ENCODE measurements around the gene HSF2BP. TPM values are rescaled to one million over a fixed set of nuclear protein-coding genes. Genes with fewer than 3 reads are reported as not detected.
"Not testable (repeated sequence)": the region's sequence is repeated elsewhere in the genome, so short reads cannot be mapped to it uniquely, and the experiment has no call there.

Gene HSF2BP
- total RNA-seq, 2 experiments from 2014 or later, result 0.21 to 0.47 TPM

GRCh38 chr21:43602266-43603232, 56.7 kb downstream of the HSF2BP start:
- no peak overlapping the region for H3K27ac Mint-ChIP-seq
- DNase-seq (no peak), ATAC-seq (no peak)
- peaks cover 4% of the 10 kb centered on the region for H3K27me3 Mint-ChIP-seq
- H3K9me3 Mint-ChIP-seq (ENCODE audit: low read depth), result no peaks in the 10 kb centered on the region
- CTCF ChIA-PET, result interaction anchor here (1.0 to 1.2 kb wide), 2 partner anchors 43 to 54 kb away, joined by 3 read pairs; no protein-coding TSS in a partner anchor
- no peak overlapping the region for H3K4me3 Mint-ChIP-seq
- H3K4me1 Mint-ChIP-seq, result peaks cover 16% of the 10 kb centered on the region
- H3K36me3 Mint-ChIP-seq, result no peaks in the 10 kb centered on the region

GRCh38 chr21:43600642-43601402, 58.5 kb downstream of the HSF2BP start:
- ATAC-seq (no peak), DNase-seq (no peak)
- Mint-ChIP-seq H3K27me3 (peaks cover 2% of the 10 kb centered on the region), H3K4me3 (no peak overlapping the region), H3K36me3 (no peaks in the 10 kb centered on the region), H3K4me1 (peaks cover 16% of the 10 kb centered on the region), H3K9me3 (ENCODE audit: low read depth) (no peaks in the 10 kb centered on the region), H3K27ac (no peak overlapping the region)
- CTCF ChIA-PET, result no interaction called here

GRCh38 chr21:43599728-43600127, 59.6 kb downstream of the HSF2BP start:
- no peaks in the 10 kb centered on the region for H3K9me3 Mint-ChIP-seq (ENCODE audit: low read depth)
- peaks cover 7% of the 10 kb centered on the region for H3K27me3 Mint-ChIP-seq
- no peaks in the 10 kb centered on the region for H3K36me3 Mint-ChIP-seq
- no peak overlapping the region for H3K27ac Mint-ChIP-seq
- H3K4me3 Mint-ChIP-seq, result no peak overlapping the region
- CTCF ChIA-PET, result no interaction called here
- peaks cover 16% of the 10 kb centered on the region for H3K4me1 Mint-ChIP-seq
- no peak for DNase-seq
- ATAC-seq, result no peak

- CTCF ChIA-PET, result interaction anchor here (1.1 to 1.2 kb wide), 2 partner anchors 13 to 40 kb away, joined by 3 to 4 read pairs; no protein-coding TSS in a partner anchor
- no peak for ATAC-seq
- Mint-ChIP-seq H3K4me1 (peaks cover 16% of the 10 kb centered on the region), H3K27ac (no peak overlapping the region), H3K4me3 (no peak overlapping the region), H3K36me3 (no peaks in the 10 kb centered on the region), H3K9me3 (ENCODE audit: low read depth) (no peaks in the 10 kb centered on the region), H3K27me3 (peaks cover 17% of the 10 kb centered on the region)
- DNase-seq, result no peak
Measured at GRCh38 chr21:43598416-43599120, 60.7 kb downstream of the HSF2BP start.

GRCh38 chr21:43597540-43598250, 61.6 kb downstream of the HSF2BP start:
- Mint-ChIP-seq H3K4me1 (peaks cover 14% of the 10 kb centered on the region), H3K4me3 (no peak overlapping the region), H3K27me3 (peaks cover 24% of the 10 kb centered on the region), H3K9me3 (ENCODE audit: low read depth) (no peaks in the 10 kb centered on the region), H3K27ac (no peak overlapping the region), H3K36me3 (no peaks in the 10 kb centered on the region)
- ATAC-seq (no peak), DNase-seq (no peak)
- CTCF ChIA-PET, result interaction anchor here (1.1 to 1.2 kb wide), 2 partner anchors 13 to 41 kb away, joined by 3 to 4 read pairs; no protein-coding TSS in a partner anchor

GRCh38 chr21:43597052-43597451, 62.2 kb downstream of the HSF2BP start:
- H3K4me1 Mint-ChIP-seq, result peaks cover 8% of the 10 kb centered on the region
- CTCF ChIA-PET, result no interaction called here
- peaks cover 29% of the 10 kb centered on the region for H3K27me3 Mint-ChIP-seq
- ATAC-seq (no peak), DNase-seq (no peak)
- H3K9me3 Mint-ChIP-seq (ENCODE audit: low read depth), result no peaks in the 10 kb centered on the region
- H3K4me3 Mint-ChIP-seq, result no peak overlapping the region
- H3K27ac Mint-ChIP-seq, result no peak overlapping the region
- no peaks in the 10 kb centered on the region for H3K36me3 Mint-ChIP-seq

GRCh38 chr21:43596616-43597015, 62.7 kb downstream of the HSF2BP start:
- CTCF ChIA-PET, result no interaction called here
- peaks cover 30% of the 10 kb centered on the region for H3K27me3 Mint-ChIP-seq
- H3K36me3 Mint-ChIP-seq, result no peaks in the 10 kb centered on the region
- H3K4me3 Mint-ChIP-seq, result no peak overlapping the region
- peaks cover 5% of the 10 kb centered on the region for H3K4me1 Mint-ChIP-seq
- DNase-seq, result no peak
- ATAC-seq, result no peak
- no peak overlapping the region for H3K27ac Mint-ChIP-seq
- no peaks in the 10 kb centered on the region for H3K9me3 Mint-ChIP-seq (ENCODE audit: low read depth)

GRCh38 chr21:43595769-43596168, 63.5 kb downstream of the HSF2BP start:
- not testable (repeated sequence) for H3K4me1 Mint-ChIP-seq; H3K36me3 Mint-ChIP-seq; H3K4me3 Mint-ChIP-seq; H3K27ac Mint-ChIP-seq; DNase-seq; H3K9me3 Mint-ChIP-seq (ENCODE audit: low read depth); ATAC-seq
- peaks cover 30% of the 10 kb centered on the region for H3K27me3 Mint-ChIP-seq
- CTCF ChIA-PET, result interaction anchor here (0.6 kb wide), 1 partner anchor 49 kb away, joined by 3 read pairs; no protein-coding TSS in a partner anchor

- CTCF ChIA-PET, result interaction anchor here (1.4 kb wide), 1 partner anchor 18 kb away, joined by 3 read pairs; no protein-coding TSS in a partner anchor
- DNase-seq, result no peak
- Mint-ChIP-seq H3K4me3 (no peak overlapping the region), H3K9me3 (ENCODE audit: low read depth) (no peaks in the 10 kb centered on the region), H3K4me1 (no peaks in the 10 kb centered on the region), H3K27ac (no peak overlapping the region), H3K27me3 (peaks cover 36% of the 10 kb centered on the region), H3K36me3 (no peaks in the 10 kb centered on the region)
- ATAC-seq, result no peak
Measured at GRCh38 chr21:43593078-43593477, 66.2 kb downstream of the HSF2BP start.

- CTCF ChIA-PET, result no interaction called here
- Mint-ChIP-seq H3K27me3 (peaks cover 36% of the 10 kb centered on the region), H3K4me3 (no peak overlapping the region), H3K27ac (no peak overlapping the region), H3K4me1 (no peaks in the 10 kb centered on the region), H3K9me3 (ENCODE audit: low read depth) (no peaks in the 10 kb centered on the region), H3K36me3 (no peaks in the 10 kb centered on the region)
- ATAC-seq (no peak), DNase-seq (no peak)
Measured at GRCh38 chr21:43591571-43591970, 67.7 kb downstream of the HSF2BP start.

GRCh38 chr21:43590194-43590593, 69.1 kb downstream of the HSF2BP start:
- Mint-ChIP-seq H3K36me3 (no peaks in the 10 kb centered on the region), H3K9me3 (ENCODE audit: low read depth) (no peaks in the 10 kb centered on the region), H3K4me3 (no peak overlapping the region), H3K27me3 (peaks cover 33% of the 10 kb centered on the region), H3K27ac (no peak overlapping the region), H3K4me1 (peaks cover 4% of the 10 kb centered on the region)
- DNase-seq (no peak), ATAC-seq (no peak)
- CTCF ChIA-PET, result no interaction called here

GRCh38 chr21:43588957-43589356, 70.3 kb downstream of the HSF2BP start:
- ATAC-seq, result no peak
- CTCF ChIA-PET, result interaction anchor here (0.7 kb wide), 1 partner anchor 57 kb away, joined by 3 read pairs; no protein-coding TSS in a partner anchor

More at GRCh38 chr21:43588957-43589356, 70.3 kb downstream of the HSF2BP start:
- DNase-seq, result no peak
- H3K9me3 Mint-ChIP-seq (ENCODE audit: low read depth), result no peaks in the 10 kb centered on the region
- peaks cover 23% of the 10 kb centered on the region for H3K27me3 Mint-ChIP-seq
- no peak overlapping the region for H3K4me3 Mint-ChIP-seq
- no peak overlapping the region for H3K27ac Mint-ChIP-seq
- no peaks in the 10 kb centered on the region for H3K36me3 Mint-ChIP-seq
- peaks cover 4% of the 10 kb centered on the region for H3K4me1 Mint-ChIP-seq

All from activated CD8-positive, alpha-beta memory T cell treated with anti-CD3 and anti-CD28 coated beads, Interleukin-2, amount 10 ng/mL, durations not matched to agents 7 days and 5 days (primary cell).